Measurements from ENCODE around the gene DIDO1.
"Not testable (repeated sequence)": the region's sequence is repeated elsewhere in the genome, so short reads cannot be mapped to it uniquely, and the experiment has no call there.

DIDO1 gene

GRCh38 chr20:62962891-62963613 is 36.7 kb upstream of the DIDO1 start:
- in situ Hi-C loops (cut with HindIII; ENCODE audit: low sequenced_read_pairs), result no loop called here

GRCh38 chr20:62962221-62962879 is 36.0 kb upstream of the DIDO1 start:
- in situ Hi-C loops (cut with HindIII; ENCODE audit: low sequenced_read_pairs), result no loop called here

DNA sequence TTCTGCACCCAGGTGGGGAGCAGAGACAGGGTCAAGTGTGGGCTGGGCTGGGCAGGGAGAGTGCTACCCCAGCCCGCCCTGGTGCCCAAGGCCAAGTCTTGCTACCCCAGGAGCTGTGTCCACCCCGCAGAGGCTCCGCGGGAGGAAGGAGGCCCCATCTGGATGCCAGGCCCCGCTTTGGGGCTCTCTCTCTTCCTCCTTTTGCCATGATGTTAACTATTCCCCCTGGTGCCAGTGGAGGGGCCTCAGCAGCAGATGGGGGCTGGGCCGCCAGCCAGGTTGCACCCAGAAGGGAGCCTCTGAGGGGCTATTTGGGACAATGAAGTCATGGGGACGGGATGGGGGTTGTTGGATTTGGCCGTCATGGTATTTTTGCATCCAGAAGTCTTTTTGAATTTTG is 35.5 kb upstream of the DIDO1 start:
- in situ Hi-C loops (cut with HindIII; ENCODE audit: low sequenced_read_pairs), result no loop called here

DNA sequence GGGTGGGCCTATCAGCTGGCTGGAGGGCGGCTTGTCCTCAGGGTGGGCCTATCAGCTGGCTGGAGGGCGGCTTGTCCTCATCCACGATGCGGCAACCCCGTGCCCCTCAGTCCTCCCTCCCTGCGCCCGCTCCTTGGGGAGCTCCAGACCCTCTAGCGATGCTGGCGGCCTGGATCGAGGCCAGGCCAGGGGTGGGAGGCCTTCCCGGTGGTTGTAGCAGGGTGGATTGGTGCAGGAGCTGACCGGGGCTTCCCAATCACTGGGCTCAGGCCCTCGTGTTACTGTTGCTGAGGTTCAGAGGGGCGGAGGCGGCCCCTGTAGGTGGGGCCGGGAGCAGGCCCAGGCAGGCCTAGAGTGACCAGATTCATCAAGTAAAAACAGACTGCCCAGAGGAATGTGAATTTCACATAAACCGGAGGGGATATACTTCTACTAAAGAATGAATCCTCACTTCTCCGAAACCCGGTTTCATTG is 35.0 kb upstream of the DIDO1 start:
- in situ Hi-C loops (cut with HindIII; ENCODE audit: low sequenced_read_pairs), result no loop called here

- in situ Hi-C loops (cut with HindIII; ENCODE audit: low sequenced_read_pairs), result not testable (repeated sequence)
Measured at GRCh38 chr20:62960446-62961309, 34.4 kb upstream of the DIDO1 start.

DNA sequence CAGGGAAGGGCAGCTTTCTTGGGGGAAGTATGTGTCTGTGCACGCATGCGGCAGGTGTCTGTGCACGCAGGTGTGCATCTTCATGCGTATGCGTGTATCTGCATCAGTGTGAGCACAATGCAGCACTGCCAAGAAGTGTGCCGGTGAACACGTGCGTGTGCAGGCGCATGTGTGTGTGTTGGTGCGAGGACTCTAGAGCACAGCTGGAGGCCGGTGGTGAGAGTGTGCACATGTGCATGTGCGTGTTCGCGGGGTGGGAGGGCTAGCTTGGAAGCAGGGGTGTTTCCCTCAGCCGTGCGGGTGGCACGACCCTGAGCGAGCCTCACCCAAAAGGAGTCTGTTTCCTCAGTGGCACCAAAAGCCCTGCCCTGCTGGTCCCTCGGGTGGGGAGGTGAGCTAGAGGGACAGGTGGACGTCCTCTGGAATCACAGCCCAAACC is 33.7 kb upstream of the DIDO1 start:
- in situ Hi-C loops (cut with HindIII; ENCODE audit: low sequenced_read_pairs), result no loop called here

- in situ Hi-C loops (cut with HindIII; ENCODE audit: low sequenced_read_pairs), result no loop called here
Measured at GRCh38 chr20:62959101-62959971, 33.0 kb upstream of the DIDO1 start.

GRCh38 chr20:62958388-62959100 is 32.2 kb upstream of the DIDO1 start:
- in situ Hi-C loops (cut with HindIII; ENCODE audit: low sequenced_read_pairs), result no loop called here

DNA sequence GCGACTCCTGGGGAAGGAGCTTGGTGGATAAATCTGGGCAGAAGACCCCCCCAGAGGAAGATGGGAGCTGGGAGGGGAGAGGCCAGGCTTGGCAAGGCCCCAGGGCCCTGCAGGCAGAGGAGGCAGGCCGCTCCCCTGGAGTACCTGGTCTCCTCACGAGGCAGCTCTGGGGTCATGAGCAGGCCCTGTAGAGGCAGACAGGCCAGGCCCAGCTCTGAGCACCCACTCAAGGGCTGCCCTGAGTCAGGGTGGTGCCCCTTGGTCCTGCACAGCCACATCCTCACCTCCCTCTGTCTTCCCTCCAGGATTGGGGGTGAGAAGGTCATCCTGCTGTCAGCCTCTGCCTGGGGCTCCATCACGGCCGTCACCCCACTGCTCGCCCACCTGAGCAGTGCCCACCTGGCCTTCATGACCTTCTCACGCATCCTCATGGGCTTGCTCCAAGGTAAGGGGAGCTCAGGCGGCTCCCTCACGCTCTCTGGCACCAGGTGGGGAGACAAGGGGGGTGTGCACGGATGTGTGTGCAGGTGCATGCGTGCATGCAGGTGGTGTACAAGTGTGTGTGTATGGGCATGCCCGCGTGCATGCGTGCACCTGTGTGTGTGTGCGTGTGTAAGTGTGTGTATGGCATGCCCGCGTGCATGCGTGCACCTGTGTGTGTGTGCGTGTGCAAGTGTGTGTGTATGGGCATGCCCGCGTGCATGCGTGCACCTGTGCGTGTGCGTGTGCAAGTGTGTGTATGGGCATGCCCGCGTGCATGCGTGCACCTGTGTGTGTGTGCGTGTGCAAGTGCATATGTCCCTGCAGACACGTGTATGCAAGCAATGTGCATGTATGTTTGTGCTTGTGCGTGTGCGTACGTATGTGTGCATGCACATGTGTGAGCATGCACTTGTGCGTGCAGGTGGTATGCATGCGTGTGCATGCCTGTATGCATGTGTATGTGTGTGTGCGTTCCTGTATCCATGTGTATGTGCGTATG is 31.1 kb upstream of the DIDO1 start:
- in situ Hi-C loops (cut with HindIII; ENCODE audit: low sequenced_read_pairs), result no loop called here

DNA sequence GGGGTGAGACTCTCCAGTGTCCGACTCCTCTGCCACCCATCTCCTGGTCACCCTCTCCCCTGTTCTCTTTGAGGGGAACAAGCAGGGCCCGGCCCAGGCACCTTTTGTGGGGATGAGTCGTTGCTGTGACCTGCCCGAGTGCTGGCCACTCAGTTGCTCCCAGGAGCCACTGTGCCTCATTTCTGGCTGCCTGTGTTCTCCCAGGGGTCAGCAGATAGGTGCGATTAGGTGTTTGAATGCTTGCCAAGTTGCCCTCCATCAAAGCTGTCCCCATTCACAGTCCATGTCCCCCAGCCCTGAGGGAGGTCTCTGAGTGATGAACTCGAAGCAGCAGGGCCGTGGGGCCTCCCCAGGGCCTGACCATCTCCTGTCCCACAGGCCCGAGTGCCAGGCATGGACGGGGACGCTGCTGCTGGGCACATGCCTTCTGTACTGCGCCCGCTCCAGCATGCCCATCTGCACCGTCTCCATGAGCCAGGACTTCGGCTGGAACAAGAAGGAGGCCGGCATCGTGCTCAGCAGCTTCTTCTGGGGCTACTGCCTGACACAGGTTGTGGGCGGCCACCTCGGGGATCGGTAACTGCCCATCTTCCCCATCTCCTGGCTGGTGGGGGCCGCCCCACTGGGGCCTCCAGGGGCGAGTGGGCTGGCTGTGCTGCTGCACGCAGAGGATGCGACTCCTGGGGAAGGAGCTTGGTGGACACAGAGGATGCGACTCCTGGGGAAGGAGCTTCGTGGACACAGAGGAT is 30.3 kb upstream of the DIDO1 start:
- in situ Hi-C loops (cut with HindIII; ENCODE audit: low sequenced_read_pairs), result no loop called here

DNA sequence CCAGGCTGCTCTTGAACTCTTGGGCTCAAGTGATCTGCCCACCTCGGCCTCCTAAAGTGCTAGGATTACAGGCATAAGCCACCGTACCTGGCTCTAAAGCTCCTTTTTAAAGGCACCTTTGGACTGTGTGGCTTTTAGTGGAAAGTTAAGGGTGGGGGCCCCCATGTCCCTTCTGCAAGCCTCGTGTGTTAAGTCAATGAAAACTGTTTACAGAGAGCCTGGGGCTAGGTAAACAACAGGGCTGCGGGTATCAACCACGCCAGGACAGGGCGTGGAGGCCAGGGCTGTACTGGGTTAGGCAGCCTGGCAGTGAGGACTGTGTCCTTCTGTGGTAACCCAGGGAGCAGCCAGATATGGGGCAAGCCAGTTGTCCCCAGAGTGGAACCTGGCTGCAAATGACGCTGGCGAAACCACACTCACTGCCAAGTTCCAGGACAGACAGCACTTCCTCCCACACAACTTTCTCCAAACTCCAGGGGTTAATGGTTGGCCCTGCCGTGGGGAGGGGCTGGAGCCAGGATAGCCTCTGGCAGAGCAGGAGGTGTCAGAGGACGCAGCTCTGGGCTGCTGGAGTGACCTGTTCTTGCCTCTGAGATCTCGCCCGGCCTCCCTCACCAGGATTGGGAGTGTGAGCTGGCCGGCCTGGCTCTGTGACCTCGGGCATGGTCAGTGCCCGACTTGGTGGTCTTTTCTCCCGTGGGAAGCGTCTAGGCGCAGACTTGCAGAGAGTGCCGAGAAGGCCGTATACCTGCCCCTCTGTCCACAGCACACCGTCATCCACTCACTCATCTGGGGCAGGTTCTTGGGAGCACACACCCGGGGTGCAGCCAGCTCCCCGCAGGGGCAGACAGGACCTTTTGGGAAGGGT is 29.4 kb upstream of the DIDO1 start:
- in situ Hi-C loops (cut with HindIII; ENCODE audit: low sequenced_read_pairs), result no loop called here

DNA sequence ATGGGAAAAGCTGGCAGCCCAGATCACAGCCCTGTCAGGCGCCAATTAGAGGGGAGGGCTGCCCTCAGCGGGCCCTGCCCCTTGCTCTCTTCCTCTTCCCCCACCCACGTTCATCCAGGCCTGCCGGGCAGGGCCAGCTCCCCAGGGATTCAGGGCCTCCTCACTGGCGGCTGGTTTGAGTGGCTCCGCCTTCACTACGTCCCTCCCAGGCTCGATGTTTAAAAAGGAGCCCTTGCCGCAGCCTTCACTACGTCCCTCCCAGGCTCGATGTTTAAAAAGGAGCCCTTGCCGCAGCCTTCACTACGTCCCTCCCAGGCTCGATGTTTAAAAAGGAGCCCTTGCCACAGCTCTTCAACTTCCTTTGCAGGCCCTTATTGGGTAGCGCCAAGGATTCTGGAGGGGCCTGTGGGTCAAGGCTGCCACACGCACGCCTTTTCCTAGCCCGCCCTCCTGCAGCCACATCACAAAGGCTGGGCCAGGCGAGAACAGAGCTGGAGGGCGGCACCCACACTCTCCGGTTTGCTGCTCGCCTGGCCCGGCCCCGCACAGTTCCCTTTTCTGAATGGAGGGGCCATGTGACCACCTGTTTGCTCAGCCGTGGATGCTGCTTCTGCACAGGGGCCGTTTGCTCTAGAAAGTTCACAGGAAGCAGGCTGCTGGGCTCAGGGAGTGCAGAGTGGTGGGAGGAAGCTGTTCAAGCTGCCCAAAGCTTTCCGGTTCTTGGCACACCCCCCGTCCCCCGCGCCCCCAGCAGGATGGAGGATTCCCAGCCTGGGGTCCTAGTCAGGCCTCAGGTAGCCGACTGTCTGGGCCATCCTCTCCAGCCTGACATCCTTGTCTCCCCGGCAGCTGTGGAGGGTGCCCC is 27.8 kb upstream of the DIDO1 start:
- in situ Hi-C loops (cut with HindIII; ENCODE audit: low sequenced_read_pairs), result no loop called here

GRCh38 chr20:62952968-62953838 is 26.9 kb upstream of the DIDO1 start:
- in situ Hi-C loops (cut with HindIII; ENCODE audit: low sequenced_read_pairs), result no loop called here

DNA sequence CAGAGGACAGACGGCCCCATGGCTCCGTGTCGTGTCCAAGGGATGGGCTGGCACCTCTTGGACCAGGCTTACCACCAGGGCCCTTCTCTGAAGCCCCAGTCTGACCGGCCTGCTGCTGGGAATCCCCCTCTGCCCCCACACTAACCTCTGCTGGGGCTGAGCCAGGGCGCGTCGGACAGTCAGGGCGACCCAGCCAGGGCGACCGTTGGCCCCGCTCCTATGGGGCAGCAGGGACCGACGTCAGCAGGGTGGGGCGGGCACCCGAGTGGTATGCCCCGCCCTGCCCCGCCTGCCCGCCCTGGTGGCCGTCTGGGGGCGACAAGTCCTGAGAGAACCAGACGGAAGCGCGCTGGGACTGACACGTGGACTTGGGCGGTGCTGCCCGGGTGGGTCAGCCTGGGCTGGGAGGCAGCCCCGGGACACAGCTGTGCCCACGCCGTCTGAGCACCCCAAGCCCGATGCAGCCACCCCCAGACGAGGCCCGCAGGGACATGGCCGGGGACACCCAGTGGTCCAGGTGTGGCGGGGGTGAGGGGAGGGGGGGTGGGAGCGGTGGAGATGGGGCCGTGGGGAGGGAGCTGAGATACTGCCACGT is 26.2 kb upstream of the DIDO1 start, which contains the start of gene SLC17A9:
Gene SLC17A9, plus strand, starts transcription at position 337 of the 595 bp plus-strand sequence. Its CDS starts 122 bp downstream, at position 459.
- in situ Hi-C loops (cut with HindIII; ENCODE audit: low sequenced_read_pairs), result no loop called here

Measured in endothelial cell of hepatic sinusoid (primary cell).